ENCODE results near the gene ZNF586.
A peak's percentile ranks its signal among the peaks of the same experiment; 100 is the strongest.
"Not testable (repeated sequence)": the region's sequence is repeated elsewhere in the genome, so short reads cannot be mapped to it uniquely, and the experiment has no call there.

The ZNF586 gene

DNA sequence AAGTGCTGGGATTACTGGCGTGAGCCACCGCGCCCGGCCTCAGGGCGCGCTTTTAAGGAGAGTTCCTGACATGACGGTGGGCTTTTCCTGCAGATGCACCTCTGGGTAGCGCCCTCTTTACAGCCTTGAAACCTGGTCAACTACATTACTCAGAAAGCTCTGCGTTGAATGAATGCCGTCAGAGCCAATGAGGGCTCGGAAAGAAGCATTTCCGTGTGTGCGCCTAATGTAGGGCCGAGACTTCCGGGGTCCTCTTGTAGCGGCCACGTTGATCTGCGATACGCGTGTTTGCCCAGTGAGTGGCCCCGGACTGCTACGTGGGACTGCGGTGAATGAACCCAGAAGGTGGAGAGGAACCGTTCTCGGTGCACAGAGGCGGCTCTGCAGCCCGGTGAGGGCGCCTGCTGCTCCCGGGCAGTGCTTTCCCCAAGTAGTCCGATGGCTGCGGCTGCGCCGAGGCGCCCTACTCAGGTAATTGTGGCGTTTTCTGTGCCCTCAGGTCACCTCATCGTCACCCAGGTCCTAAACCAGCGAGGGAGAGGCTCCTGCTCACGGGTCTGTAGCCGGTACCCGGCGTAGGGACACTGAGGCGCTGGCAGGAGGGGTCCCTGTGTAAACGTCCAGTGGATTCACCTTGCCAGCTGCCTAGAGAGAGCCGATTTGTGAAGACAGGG lies 50.1 kb downstream of the ZNF586 start:
- H3K4me3 ChIP-seq (ENCODE audit: low read depth, low read length), result peak overlapping the region; percentile 77
- DNase-seq (ENCODE audit: low read depth), result peak; percentile 96
- TF ChIP-seq, protein P1, sequence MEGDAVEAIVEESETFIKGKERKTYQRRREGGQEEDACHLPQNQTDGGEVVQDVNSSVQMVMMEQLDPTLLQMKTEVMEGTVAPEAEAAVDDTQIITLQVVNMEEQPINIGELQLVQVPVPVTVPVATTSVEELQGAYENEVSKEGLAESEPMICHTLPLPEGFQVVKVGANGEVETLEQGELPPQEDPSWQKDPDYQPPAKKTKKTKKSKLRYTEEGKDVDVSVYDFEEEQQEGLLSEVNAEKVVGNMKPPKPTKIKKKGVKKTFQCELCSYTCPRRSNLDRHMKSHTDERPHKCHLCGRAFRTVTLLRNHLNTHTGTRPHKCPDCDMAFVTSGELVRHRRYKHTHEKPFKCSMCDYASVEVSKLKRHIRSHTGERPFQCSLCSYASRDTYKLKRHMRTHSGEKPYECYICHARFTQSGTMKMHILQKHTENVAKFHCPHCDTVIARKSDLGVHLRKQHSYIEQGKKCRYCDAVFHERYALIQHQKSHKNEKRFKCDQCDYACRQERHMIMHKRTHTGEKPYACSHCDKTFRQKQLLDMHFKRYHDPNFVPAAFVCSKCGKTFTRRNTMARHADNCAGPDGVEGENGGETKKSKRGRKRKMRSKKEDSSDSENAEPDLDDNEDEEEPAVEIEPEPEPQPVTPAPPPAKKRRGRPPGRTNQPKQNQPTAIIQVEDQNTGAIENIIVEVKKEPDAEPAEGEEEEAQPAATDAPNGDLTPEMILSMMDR (conservative IDR thresholded peaks at IDR 0.05; ENCODE audit: low read depth, low read length), result peak; percentile 19

DNA sequence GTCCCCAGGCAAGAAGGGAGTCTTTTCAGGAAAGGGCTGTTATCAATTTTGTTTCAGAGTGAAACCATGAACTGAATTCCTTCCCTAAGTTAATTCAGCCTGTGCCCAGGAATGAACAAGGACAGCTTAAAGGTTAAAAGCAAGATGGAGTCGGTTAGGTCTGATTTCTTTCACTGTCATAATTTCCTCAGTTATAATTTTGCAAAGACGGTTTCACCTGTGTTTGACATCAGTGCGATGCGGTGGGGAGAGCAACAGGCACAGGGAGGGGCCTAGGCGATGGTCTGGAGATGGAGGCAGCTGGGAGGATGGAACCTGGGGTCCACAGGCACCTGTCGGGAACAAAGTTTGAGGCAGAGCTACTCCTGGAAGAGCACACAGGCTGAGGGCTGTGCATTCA lies 51.1 kb downstream of the ZNF586 start:
- H3K4me3 ChIP-seq (ENCODE audit: low read depth, low read length), result peak overlapping the region; percentile 77
- TF ChIP-seq, protein P1 (conservative IDR thresholded peaks at IDR 0.05; ENCODE audit: low read depth, low read length), result no peak
- DNase-seq (ENCODE audit: low read depth), result no peak

DNA sequence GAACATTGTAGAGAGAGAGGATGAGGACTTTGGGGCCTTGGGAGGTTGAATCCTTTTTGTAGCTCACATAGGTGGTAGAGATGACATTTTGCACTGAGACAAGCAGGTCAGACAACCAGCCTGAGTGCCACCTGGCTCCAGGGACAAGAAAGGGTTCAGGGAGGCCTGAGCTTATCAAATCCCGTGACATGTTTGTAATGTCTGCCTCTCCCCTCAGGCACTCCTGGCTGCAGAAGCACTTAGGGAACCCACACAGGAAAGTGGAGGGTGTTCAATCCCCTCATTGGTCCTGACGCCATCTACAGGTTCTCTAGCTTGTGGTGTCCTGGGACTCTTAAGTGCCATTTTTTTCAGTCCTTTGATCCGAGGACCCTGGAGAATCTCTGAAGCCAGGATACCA lies 51.6 kb downstream of the ZNF586 start:
- DNase-seq (ENCODE audit: low read depth); H3K4me3 ChIP-seq (ENCODE audit: low read depth, low read length): not testable (repeated sequence)

DNA sequence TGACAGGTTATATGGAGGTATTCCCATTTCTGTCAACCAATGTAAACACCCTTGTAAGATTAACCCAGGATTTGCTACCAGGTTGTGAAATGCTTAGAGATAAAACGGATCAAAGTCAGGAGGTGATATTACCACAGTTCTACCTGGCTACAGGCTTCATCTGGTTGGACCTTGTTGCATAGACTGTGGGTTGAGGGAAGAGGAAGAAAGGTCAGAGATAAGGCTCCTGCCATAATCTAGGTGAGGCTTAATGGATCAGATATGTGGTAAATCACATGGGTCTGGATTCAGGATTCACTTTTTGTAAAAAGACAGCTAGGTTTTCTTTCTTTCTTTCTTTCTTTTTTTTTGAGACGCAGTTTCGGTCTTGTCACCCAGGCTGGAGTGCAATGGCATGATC lies 52.0 kb downstream of the ZNF586 start:
- DNase-seq (ENCODE audit: low read depth); H3K4me3 ChIP-seq (ENCODE audit: low read depth, low read length): not testable (repeated sequence)

- DNase-seq (ENCODE audit: low read depth); H3K4me3 ChIP-seq (ENCODE audit: low read depth, low read length): not testable (repeated sequence)
Measured at GRCh38 chr19:57823155-57823554, 53.7 kb downstream of the ZNF586 start.

- not testable (repeated sequence) for H3K4me3 ChIP-seq (ENCODE audit: low read depth, low read length); DNase-seq (ENCODE audit: low read depth)
Measured at GRCh38 chr19:57823608-57824007, 54.1 kb downstream of the ZNF586 start.

DNA sequence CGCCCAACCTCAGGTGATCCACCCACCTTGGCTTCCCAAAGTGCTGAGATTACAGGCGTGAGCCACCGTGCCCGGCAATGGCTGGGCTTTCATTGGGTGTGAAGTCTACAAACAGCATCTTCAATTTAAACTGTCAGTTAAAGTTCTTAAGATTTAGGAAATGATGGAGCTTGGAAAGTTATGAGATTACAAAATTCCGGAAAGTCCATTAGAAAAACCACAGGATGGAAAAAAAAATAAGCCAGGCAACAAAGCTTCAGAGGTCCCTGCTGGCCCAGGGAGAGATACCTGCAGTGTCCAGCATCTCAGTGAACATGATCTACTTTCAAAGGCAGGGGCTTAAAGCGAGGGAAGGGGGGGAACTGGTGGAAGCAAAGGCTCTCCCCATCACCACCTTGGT lies 56.0 kb downstream of the ZNF586 start:
- TF ChIP-seq, protein P1 (conservative IDR thresholded peaks at IDR 0.05; ENCODE audit: low read depth, low read length), result no peak
- H3K4me3 ChIP-seq (ENCODE audit: low read depth, low read length), result no peak overlapping the region
- peak; percentile 16 for DNase-seq (ENCODE audit: low read depth)

DNA sequence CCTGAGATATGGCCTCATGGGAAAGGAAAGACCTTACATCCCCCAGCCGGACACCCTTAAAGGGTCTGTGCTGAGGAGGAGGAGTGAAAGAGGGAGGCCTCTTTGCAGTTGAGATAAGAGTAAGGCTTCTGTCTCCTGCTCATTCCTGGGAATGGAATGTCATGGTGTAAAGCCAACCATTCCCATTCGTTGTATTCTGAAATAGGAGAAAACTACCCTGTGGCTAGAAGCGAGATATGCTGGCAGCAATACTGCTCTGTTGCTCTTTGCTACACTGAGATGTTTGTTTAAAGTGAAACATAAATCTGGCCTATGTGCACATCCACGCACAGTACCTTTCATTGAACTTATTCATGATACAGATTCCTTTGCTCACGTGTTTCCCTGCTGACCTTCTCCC lies 59.8 kb downstream of the ZNF586 start:
- peak; percentile 44 for DNase-seq (ENCODE audit: low read depth)
- H3K4me3 ChIP-seq (ENCODE audit: low read depth, low read length), result no peak overlapping the region
- TF ChIP-seq, protein P1 (conservative IDR thresholded peaks at IDR 0.05; ENCODE audit: low read depth, low read length), result no peak

DNA sequence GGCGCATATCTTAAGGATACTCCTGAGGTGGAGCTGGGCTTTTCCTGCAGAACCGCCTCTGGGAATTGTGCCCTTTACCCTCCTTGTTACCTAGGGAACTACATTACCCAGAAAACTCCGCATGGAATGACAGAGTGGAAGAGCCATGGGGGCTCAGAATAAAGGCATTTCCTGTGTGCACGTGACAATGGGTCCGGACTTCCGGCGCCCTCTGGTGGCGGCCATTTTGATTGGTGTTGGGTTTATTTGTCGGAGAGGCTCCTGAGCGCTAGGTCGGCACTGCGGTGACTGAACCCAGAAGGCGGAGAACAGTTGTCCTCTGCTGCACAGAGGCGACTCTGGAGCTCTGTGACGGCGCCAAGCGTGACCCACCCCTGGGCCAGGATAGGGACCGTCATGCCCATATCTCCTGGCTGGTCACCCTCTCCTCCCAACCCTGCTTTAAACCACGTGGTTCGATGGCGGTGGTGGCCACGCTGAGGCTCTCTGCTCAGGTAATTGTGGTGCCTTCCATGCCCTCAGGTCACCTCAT lies 60.7 kb downstream of the ZNF586 start, which contains the start of gene ZNF587B:
ZNF587B (plus strand) TSS at position 229 of the 532 bp plus-strand sequence; CDS start at position 459, 230 bp downstream.
- DNase-seq (ENCODE audit: low read depth), result peak; percentile 84
- TF ChIP-seq, protein P1 (conservative IDR thresholded peaks at IDR 0.05; ENCODE audit: low read depth, low read length), result peak; percentile 53
- H3K4me3 ChIP-seq (ENCODE audit: low read depth, low read length), result peak within 1 kb of the TSS; percentile 79

Data from choroid plexus epithelial cell (primary cell).